Measurements from ENCODE around the gene CCL28. TPM values are rescaled to one million over a fixed set of nuclear protein-coding genes. Genes with fewer than 3 reads are reported as not detected.

The CCL28 gene
- total and polyA plus RNA-seq, 9 of the 15 experiments (the other 6 are each of a cell fraction or from before 2014, with no cell fraction given): not detected

DNA sequence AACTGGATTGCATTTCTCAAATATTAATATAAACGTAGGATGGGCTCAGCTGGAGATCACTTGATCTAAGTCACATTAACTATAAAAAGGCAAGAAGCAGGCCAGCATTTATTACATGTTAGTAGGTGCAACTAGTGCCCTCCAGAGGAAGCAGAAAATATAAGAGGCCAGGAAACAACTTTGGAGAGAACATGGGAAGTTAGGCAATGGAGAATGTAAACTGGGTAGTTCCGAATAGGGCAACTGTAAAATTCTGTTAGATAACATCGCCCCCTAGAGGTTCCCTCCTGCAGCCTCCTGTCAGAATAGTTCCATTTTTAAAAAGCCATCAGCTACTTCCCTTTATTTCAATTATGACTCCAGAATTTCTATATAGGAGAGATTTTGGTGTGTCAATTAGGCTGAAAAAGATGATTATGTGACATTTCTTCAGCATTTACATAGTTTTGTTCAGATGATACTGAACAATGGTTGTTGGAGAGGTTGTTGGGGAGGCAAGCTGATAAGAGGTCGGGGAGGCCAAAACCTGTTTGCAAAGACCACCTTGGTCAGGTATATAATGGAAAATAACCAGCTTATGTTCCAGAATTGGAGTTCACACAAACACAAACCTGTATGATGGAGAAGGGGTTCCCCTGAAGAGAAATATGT, 22.4 kb downstream of the CCL28 start (continued):
- TF ChIP-seq, protein P1, sequence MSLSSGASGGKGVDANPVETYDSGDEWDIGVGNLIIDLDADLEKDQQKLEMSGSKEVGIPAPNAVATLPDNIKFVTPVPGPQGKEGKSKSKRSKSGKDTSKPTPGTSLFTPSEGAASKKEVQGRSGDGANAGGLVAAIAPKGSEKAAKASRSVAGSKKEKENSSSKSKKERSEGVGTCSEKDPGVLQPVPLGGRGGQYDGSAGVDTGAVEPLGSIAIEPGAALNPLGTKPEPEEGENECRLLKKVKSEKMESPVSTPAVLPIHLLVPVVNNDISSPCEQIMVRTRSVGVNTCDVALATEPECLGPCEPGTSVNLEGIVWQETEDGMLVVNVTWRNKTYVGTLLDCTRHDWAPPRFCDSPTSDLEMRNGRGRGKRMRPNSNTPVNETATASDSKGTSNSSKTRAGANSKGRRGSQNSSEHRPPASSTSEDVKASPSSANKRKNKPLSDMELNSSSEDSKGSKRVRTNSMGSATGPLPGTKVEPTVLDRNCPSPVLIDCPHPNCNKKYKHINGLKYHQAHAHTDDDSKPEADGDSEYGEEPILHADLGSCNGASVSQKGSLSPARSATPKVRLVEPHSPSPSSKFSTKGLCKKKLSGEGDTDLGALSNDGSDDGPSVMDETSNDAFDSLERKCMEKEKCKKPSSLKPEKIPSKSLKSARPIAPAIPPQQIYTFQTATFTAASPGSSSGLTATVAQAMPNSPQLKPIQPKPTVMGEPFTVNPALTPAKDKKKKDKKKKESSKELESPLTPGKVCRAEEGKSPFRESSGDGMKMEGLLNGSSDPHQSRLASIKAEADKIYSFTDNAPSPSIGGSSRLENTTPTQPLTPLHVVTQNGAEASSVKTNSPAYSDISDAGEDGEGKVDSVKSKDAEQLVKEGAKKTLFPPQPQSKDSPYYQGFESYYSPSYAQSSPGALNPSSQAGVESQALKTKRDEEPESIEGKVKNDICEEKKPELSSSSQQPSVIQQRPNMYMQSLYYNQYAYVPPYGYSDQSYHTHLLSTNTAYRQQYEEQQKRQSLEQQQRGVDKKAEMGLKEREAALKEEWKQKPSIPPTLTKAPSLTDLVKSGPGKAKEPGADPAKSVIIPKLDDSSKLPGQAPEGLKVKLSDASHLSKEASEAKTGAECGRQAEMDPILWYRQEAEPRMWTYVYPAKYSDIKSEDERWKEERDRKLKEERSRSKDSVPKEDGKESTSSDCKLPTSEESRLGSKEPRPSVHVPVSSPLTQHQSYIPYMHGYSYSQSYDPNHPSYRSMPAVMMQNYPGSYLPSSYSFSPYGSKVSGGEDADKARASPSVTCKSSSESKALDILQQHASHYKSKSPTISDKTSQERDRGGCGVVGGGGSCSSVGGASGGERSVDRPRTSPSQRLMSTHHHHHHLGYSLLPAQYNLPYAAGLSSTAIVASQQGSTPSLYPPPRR (CRISPR knock-in tag; IDR thresholded peaks at IDR 0.05; ENCODE audit: borderline replicate concordance): no peak
- peak; percentile 62 for TF ChIP-seq ADNP (tag; IDR thresholded peaks at IDR 0.05)
- TF ChIP-seq LEF1 (IDR thresholded peaks at IDR 0.05): no peak
- TF ChIP-seq CC2D1A (IDR thresholded peaks at IDR 0.05): peak; percentile 91
- no peak for TF ChIP-seq ZNF23 (CRISPR knock-in tag; IDR thresholded peaks at IDR 0.05)
- no peak for TF ChIP-seq CUX1 (CRISPR knock-in tag; IDR thresholded peaks at IDR 0.05)
- TF ChIP-seq RAD21 (CRISPR knock-in tag; conservative IDR thresholded peaks at IDR 0.05 in 1 of 2, IDR thresholded peaks at IDR 0.05 in 1 of 2): peak; percentile 99
- no peak; a peak in 1 of 3 replicates for TF ChIP-seq CBX3 (IDR thresholded peaks at IDR 0.05; ENCODE audit: borderline replicate concordance in 1 of 2, low read length in 2 of 2)
- no peak for TF ChIP-seq BRCA1 (IDR thresholded peaks at IDR 0.05)
- TF ChIP-seq BRCA1 (CRISPR knock-in tag; IDR thresholded peaks at IDR 0.05): no peak
- no peak for TF ChIP-seq SP1 (CRISPR knock-in tag; IDR thresholded peaks at IDR 0.05)
- TF ChIP-seq CBFA2T2 (conservative IDR thresholded peaks at IDR 0.05): no peak
- TF ChIP-seq ZNF766 (CRISPR knock-in tag; conservative IDR thresholded peaks at IDR 0.05): no peak
- TF ChIP-seq GATA2 (CRISPR knock-in tag; IDR thresholded peaks at IDR 0.05): no peak
- no peak for TF ChIP-seq EWSR1 (IDR thresholded peaks at IDR 0.05; ENCODE audit: borderline replicate concordance, low read depth, partially characterized antibody)
- no peak for TF ChIP-seq NR3C1 (CRISPR knock-in tag; IDR thresholded peaks at IDR 0.05)
- peak; percentile 67 for TF ChIP-seq TEAD4 (IDR thresholded peaks at IDR 0.05; ENCODE audit: low read length)
- no peak for TF ChIP-seq TEAD4 (CRISPR knock-in tag; IDR thresholded peaks at IDR 0.05; ENCODE audit: borderline replicate concordance)
- TF ChIP-seq, protein P2, sequence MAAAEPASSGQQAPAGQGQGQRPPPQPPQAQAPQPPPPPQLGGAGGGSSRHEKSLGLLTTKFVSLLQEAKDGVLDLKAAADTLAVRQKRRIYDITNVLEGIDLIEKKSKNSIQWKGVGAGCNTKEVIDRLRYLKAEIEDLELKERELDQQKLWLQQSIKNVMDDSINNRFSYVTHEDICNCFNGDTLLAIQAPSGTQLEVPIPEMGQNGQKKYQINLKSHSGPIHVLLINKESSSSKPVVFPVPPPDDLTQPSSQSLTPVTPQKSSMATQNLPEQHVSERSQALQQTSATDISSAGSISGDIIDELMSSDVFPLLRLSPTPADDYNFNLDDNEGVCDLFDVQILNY (CRISPR knock-in tag; IDR thresholded peaks at IDR 0.05): no peak
